D341Med (cell line): ENCODE data around the gene GHR.
"Not testable (repeated sequence)": the region's sequence is repeated elsewhere in the genome, so short reads cannot be mapped to it uniquely, and the experiment has no call there.

ENCODE experiments used
- DNase-seq: peaks from one replicate; pipeline ENCODE4 v3.0.0; 2012; ENCODE audit warnings: low spot score

GHR gene

GRCh38 chr5:42645138-42645537, 221.9 kb downstream of the GHR start:
- DNase-seq, result no peak

DNA sequence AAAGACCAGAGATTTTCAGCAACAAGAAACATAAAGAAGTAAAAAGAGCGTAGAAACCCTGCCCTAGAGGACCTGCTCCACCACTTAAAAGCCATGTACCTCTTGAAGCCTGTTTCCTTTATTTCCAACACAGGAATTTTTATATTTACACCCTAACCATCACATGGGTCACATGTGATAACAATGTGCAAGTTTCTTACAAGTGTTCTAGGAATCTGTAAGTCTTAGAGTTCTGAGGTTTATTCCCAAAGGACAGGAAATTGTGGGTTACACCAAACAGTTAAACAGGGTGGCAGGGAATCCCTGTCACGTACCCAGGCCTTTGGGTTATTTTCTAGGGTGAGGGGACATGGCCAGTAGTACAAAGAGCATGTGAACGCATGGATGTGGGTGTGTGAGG, 224.8 kb downstream of the GHR start:
- no peak for DNase-seq

DNA sequence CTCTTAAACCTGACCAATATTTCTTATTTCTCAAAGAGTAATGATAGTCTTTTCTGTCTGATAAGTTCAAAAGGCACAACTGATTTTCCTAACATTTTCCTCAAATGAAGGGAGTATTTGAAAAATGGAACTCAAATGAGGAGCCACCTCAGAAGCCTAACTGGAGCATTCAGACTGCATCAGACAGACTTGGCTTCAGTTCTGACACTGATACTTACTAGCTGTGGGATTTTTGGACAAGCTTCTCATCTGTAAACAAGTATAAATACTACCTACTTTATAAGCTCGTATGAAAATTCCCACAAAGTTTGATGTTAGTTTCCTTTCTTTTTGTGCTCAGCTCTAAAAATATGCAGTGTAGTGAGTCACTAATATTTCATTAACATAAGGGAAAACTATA, 225.7 kb downstream of the GHR start:
- no peak for DNase-seq

- no peak for DNase-seq
These were observed 226.8 kb downstream of the GHR start for GRCh38 chr5:42650084-42650483.

DNA sequence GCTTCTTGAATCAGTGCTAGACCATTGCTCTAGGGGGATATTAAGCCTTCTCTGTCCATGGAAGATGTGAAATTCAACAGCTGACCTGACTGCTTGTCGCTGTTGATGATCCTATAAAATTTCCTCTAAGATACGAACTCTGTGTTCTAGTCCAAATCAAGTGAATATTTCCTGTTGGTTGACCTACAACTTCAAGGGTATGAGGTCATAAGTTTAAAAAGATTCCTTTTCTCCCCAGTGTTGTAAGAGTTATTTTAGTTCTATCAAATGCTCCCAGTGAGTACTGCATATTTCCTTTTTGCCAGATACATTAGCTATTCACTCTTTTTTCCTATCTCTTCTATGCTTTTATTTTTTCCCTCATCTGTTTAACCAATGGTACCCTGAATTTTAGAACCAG, 230.5 kb downstream of the GHR start:
- no peak for DNase-seq

GRCh38 chr5:42654645-42655044, 231.4 kb downstream of the GHR start:
- no peak for DNase-seq

GRCh38 chr5:42655982-42656650, 232.9 kb downstream of the GHR start:
- DNase-seq, result no peak

DNA sequence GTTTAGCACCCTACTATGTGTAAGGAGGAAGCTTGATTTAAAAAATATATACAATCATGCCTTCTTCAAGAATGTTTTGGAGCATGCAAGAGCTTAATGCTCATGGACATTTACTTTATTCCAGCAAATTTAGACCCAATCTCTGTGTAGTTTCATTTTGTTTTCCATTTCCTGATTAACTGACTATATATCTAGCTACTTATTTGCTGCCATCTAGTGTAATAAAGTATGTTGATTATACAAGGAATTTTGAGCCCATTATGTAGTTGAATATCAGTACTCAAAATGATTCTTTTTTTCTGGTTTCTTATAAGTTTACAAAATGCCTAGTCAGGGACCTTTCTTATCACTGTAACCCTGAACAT, 233.4 kb downstream of the GHR start:
- DNase-seq, result no peak

- DNase-seq, result not testable (repeated sequence)
These were observed 236.6 kb downstream of the GHR start for GRCh38 chr5:42659869-42660268.

GRCh38 chr5:42665857-42666256, 242.6 kb downstream of the GHR start:
- DNase-seq, result no peak

GRCh38 chr5:42666869-42667268, 243.6 kb downstream of the GHR start:
- DNase-seq, result no peak

DNA sequence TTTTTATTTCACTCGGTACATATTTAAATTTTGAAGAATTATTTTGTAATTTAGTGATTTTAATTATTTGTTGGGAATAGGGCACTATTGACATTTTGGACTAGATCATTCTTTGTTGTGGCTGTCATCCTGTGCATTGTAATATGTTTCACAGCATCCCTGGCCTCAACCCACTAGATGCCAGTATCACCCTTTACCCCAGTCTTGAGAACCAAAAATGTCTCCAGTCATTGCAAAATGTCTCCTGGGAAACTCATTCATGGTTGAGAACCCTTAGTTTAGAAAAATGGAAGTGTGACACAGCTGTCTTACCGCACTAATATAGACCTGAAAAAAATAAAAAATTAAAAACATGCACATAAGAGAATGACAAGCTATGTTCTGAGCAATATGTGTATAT, 245.0 kb downstream of the GHR start:
- DNase-seq, result no peak

GRCh38 chr5:42672925-42673324, 249.7 kb downstream of the GHR start:
- DNase-seq, result no peak

DNA sequence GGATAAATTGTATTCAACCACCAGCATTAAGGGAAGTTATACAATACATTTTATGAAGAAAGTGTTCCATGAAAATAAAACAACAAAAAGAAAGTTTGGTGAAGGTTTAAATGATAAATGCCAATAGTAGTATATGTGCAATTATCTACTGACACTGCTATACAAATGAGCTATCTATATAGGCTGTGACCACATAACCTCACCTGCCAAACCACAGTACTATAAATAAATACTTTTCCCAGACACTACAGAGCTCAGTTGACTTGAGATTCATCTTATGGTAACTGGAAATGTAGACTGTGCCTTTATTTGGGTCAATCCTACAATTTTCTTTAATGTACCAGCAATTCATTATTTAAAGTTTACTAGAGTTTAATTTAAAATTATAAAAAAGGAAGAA, 252.4 kb downstream of the GHR start:
- DNase-seq, result no peak

GRCh38 chr5:42676362-42676761, 253.1 kb downstream of the GHR start:
- no peak for DNase-seq

DNA sequence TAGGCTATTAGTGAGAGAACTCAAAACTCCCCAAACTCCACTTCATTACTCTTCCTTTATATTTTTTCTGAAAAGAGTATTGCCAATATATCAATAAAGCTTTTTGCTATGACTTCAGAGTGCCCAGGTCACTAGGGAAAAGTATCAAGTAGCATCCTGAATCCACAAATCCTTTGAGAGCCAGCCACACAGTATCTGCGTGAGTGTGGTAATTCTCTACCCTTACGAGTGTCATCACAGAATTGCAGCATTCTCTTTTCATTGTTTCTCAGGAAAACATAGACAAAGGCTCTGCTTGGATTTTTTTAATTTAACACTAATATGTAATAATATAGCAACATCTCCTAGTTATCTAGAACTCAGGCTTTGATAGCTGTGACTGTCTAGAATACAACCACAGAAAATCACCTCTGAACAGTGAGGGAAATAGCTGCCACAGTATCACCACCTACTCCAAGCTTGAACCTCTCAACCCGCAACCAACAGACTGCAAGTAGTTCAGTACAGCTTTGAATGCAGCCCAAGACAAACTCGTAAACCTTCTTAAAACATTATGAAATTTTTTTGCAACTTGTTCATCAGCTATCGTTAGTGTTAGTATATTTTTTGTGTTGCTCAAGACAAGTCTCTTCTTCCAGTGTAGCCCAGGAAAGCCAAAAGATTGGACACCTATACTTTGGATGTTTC, 254.1 kb downstream of the GHR start:
- no peak for DNase-seq

DNA sequence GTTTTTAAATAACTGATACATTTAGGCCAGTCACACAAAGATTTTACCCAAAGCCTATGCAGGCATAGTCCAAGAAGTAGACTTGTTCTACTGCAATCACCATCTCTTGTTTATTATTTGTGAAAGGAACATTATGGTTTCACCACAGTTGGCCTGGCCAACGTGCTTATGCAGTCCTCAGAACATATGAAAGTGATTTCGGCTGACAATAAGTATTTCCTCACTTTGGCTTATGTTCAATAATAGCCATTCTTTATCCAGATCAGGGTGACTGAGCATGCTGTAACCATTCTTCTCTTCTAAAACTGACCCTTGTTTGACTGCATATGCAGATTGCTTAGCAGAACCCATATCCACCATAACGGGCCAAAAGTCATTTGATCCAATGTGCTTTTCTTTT, 256.8 kb downstream of the GHR start:
- DNase-seq, result no peak

GRCh38 chr5:42685078-42685477, 261.8 kb downstream of the GHR start:
- DNase-seq, result not testable (repeated sequence)

DNA sequence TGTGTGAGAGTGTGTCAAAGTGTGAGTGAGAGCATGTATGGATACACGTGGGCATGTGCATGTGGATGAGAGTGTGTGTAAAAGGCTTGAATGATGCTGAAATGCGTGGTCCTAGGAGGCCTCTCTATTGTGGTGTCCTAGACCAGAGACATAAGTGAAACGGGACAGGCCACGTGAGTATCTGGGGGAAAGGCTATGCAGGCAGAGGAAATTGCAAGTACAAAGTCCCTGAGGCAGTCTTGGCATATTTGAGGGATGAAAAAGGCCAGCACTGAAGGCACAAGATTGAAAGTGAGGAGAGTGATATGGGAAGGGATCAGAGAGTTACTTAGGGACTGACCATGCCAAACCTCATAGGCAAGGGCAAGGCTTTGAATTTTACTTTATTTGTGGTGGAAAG, 266.2 kb downstream of the GHR start:
- no peak for DNase-seq

- no peak for DNase-seq
These were observed 268.2 kb downstream of the GHR start for GRCh38 chr5:42691413-42691937.

DNA sequence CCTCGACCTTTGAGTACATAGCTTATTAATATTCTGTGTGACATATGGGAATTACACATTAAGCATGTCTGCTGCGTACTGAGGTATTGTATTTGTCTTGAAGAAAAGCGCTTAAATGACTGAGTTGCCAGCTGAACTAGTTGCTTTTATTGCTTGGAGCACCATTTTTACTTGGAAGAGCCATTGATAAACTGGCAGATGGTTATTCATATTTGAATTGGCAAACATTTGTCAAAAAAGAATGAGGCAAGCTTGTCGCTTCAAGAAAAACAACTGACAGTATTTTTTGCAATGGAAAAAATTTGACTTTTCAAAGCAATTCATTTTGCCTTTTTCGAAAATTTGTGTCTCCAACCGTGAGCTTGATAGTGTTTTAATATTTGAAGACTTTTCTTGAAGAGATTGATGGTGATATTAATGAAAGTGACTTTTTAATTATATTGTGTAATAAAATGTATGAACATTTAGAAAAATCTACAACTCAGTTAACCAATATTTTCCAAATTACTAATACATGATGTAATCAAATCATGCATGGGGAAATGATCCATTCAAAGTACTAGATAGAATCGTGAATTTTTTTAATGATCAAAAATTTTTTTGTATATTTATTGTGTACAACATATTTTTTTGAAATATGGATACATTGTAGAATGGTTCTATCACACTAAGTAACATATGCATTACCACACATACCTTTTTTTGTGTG, 278.3 kb downstream of the GHR start:
- no peak for DNase-seq

DNA sequence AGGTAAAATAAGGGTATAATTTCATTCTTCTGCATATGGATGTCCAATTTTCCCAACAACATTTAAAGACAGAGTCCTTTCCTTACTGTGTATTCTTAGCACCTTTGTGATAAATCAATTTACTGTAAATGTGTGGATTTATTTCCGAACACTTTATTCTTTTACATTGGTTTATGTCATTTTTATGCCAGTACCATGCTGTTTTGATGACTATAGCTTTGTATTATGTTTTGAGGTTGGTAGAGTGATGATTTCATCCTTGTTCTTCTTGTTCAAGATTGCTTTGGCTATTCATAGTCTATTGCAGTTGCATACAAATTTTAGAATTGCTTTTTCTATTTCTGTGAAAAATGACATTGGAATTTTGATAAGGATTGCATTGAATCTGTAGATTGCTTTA, 280.0 kb downstream of the GHR start:
- no peak for DNase-seq

DNA sequence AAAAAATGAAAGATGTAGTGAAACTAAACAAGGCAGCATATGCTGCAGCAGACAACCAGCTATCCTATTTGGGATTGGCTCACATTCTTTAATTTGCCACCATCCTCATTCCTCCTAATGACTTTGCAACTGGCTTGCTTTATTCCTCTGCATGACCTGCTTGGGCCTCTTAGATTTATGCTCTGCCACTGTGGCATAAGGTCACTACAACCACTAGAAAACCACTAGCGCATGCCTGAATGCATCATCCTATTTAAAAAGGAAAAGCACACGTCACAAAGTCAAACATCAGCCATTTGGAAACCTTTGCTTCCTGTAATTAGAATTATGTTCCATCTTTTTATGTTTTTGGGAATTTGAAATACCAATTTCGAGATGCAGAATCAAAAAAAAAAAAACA, 292.5 kb downstream of the GHR start:
- no peak for DNase-seq
